Ishikawa (cell line): ENCODE results near the gene VWA5B1.

ENCODE experiments used
- EP300 ChIP-seq: IDR thresholded peaks from 2 replicates; pipeline ENCODE4 v1.6.1; 2012; ENCODE audit warnings: borderline replicate concordance
- NFIC ChIP-seq: IDR thresholded peaks from 2 replicates; pipeline ENCODE4 v1.6.1; 2012
- YY1 ChIP-seq: IDR thresholded peaks from 2 replicates; pipeline ENCODE4 v1.6.1; 2012; ENCODE audit warnings: low read depth
- TF ChIP-seq, protein P1 (sequence below): IDR thresholded peaks from 2 replicates; pipeline ENCODE4 v1.6.1; 2012; ENCODE audit warnings: low read depth, mild to moderate bottlenecking

DNA sequence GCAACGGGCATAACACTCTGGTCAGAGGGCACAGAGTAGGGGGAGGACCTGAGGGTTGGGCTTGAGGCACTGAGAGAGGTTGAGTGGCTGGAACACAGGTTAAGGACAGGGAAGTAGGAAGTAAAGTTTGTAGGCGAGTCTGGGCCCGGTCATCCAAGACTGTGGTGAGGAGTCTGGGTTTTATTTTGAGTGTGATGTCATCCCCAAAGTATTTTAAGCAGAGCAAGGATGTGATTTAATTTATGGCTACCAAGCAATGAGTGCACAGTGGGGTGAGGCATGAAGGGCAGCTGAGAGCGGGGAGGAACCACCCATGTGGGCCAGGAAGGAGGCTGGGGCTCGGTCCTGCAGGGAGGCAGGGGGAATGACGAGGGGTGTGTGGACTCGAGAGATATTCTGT, 11.2 kb upstream of the VWA5B1 start:
- TF ChIP-seq, protein P1, sequence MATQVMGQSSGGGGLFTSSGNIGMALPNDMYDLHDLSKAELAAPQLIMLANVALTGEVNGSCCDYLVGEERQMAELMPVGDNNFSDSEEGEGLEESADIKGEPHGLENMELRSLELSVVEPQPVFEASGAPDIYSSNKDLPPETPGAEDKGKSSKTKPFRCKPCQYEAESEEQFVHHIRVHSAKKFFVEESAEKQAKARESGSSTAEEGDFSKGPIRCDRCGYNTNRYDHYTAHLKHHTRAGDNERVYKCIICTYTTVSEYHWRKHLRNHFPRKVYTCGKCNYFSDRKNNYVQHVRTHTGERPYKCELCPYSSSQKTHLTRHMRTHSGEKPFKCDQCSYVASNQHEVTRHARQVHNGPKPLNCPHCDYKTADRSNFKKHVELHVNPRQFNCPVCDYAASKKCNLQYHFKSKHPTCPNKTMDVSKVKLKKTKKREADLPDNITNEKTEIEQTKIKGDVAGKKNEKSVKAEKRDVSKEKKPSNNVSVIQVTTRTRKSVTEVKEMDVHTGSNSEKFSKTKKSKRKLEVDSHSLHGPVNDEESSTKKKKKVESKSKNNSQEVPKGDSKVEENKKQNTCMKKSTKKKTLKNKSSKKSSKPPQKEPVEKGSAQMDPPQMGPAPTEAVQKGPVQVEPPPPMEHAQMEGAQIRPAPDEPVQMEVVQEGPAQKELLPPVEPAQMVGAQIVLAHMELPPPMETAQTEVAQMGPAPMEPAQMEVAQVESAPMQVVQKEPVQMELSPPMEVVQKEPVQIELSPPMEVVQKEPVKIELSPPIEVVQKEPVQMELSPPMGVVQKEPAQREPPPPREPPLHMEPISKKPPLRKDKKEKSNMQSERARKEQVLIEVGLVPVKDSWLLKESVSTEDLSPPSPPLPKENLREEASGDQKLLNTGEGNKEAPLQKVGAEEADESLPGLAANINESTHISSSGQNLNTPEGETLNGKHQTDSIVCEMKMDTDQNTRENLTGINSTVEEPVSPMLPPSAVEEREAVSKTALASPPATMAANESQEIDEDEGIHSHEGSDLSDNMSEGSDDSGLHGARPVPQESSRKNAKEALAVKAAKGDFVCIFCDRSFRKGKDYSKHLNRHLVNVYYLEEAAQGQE = no peak
- TF ChIP-seq EP300 (no peak), NFIC (no peak), YY1 (no peak)
